GM13977 (cell line): Measurements from ENCODE around the gene VSIG8.

Experiments used
- DNase-seq: peaks from one replicate; pipeline ENCODE4 v3.0.0; 2012; ENCODE audit warnings: low spot score
- in situ Hi-C: fragments of 300-500 bp; cut with MboI; formaldehyde crosslinking; loops from one replicate; pipeline ENCODE4 v1.12.0; 2022; ENCODE audit warnings: low sequenced_read_pairs, low pct_unique_long_range_greater_than_20kb, mixed read lengths, inconsistent platforms; ENCODE audit not compliant: unreplicated experiment
- TF ChIP-seq, protein P1 (sequence below): IDR thresholded peaks from 2 replicates; pipeline ENCODE4 v1.5.1; 2012; ENCODE audit warnings: mild to moderate bottlenecking, control low read depth; ENCODE audit not compliant: insufficient read depth; ENCODE audit errors: extremely low read depth, missing control alignments

Gene VSIG8

DNA sequence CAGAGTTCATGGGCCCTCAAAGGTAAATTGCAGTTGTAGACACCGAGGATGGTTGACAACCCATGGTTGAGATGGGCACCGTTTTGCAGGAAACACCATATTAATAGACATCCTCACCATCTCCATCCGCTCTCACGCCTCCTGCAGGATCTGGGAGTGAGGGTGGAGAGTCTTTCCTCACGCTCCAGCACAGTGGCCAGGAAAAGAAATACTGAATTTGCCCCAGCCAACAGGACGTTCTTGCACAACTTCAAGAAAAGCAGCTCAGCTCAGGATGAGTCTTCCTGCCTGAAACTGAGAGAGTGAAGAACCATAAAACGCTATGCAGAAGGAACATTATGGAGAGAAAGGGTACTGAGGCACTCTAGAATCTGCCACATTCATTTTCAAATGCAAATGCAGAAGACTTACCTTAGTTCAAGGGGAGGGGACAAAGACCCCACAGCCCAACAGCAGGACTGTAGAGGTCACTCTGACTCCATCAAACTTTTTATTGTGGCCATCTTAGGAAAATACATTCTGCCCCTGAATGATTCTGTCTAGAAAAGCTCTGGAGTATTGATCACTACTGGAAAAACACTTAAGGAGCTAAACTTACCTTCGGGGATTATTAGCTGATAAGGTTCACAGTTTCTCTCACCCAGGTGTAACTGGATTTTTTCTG, 26.5 kb downstream of the VSIG8 start:
- in situ Hi-C loops = no loop called here
- TF ChIP-seq, protein P1, sequence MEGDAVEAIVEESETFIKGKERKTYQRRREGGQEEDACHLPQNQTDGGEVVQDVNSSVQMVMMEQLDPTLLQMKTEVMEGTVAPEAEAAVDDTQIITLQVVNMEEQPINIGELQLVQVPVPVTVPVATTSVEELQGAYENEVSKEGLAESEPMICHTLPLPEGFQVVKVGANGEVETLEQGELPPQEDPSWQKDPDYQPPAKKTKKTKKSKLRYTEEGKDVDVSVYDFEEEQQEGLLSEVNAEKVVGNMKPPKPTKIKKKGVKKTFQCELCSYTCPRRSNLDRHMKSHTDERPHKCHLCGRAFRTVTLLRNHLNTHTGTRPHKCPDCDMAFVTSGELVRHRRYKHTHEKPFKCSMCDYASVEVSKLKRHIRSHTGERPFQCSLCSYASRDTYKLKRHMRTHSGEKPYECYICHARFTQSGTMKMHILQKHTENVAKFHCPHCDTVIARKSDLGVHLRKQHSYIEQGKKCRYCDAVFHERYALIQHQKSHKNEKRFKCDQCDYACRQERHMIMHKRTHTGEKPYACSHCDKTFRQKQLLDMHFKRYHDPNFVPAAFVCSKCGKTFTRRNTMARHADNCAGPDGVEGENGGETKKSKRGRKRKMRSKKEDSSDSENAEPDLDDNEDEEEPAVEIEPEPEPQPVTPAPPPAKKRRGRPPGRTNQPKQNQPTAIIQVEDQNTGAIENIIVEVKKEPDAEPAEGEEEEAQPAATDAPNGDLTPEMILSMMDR = peak; percentile 21
- DNase-seq = no peak

DNA sequence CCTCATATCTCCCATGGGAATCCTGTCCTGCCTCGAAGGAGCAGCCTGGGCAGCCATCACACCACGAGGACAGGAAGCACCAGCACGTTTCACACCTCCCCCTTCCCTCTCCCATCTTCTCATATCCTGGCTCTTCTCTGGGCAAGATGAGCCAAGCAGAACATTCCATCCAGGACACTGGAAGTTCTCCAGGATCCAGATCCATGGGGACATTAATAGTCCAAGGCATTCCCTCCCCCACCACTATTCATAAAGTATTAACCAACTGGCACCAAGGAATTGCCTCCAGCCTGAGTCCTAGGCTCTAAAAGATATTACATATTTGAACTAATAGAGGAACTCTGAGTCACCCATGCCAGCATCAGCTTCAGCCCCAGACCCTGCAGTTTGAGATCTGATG, 27.1 kb downstream of the VSIG8 start:
- in situ Hi-C loops = no loop called here
- no peak for DNase-seq
- TF ChIP-seq, protein P1 = no peak

DNA sequence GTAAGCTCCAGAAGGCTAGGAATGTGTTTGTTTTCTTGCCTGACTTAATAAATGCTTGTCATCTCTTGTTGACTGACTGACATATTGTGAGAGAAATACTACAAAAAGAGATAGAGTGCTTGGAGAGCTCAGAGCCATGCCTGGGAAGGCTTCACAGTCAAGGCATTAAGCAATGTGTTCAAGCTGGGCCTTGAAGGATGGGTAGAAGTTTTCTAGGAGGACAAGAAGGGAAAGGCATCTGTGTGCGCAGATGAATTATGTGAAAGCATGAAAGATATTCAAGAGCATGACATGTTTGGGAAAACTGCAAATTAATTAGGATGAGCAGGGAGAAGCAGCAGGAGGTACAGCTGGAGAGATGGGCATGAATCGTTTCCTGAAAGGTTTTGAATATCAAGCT, 30.1 kb downstream of the VSIG8 start:
- in situ Hi-C loops = no loop called here
- no peak for DNase-seq
- TF ChIP-seq, protein P1 = no peak

DNA sequence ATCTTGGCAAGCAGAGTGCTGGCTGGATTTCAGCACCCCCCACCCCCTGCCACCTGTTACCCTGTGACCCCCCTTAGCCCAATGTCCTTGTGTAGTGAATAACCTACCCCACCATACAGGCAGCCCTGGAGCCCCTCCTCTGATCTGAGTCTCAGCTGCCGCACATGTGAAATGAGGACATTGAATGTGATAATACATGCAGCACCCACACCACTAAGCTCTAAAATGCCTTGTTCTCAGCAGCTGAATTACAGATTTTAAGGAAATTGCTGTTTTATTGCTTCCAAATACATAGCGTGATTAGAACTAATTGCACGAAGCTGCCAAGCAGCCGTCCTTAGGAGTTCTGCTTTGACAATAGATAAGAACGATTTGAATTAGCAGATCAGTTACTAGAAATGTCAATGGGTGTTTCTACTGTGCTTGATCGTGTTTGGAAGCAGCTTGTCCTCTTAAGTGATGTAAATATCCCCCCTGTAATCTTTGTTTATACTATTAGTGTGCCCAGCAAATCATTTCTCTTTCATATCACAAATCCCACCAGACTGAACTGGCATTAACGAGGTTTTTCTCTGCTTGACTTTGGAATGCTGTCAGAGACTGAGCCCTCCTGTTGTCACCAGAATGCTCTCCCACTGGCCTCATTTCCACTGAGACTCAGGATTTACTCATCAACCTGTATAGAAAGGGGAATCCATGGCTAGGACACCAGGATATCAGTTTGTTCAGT, 30.9 kb downstream of the VSIG8 start:
- TF ChIP-seq, protein P1 = no peak
- in situ Hi-C loops = no loop called here
- no peak for DNase-seq

DNA sequence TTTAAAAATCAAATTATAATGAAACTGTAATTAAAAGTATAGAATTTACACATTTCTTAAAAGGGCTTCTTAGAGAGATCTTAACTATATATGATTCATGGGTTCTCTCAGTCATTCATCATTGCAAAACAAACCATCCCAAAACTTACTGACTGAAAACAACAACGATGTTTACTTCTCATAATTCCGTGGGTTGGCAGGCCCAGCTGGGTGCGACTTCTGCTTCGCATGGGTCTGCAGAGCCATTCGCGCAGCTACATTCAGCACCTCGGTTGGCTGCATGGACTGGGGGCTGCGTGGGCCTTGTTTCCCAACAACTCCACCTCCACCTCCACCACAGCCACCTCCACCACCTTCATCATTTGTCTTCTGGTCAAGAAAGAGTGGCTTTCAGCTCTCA, 31.7 kb downstream of the VSIG8 start:
- in situ Hi-C loops = no loop called here
- DNase-seq = no peak
- TF ChIP-seq, protein P1 = no peak

DNA sequence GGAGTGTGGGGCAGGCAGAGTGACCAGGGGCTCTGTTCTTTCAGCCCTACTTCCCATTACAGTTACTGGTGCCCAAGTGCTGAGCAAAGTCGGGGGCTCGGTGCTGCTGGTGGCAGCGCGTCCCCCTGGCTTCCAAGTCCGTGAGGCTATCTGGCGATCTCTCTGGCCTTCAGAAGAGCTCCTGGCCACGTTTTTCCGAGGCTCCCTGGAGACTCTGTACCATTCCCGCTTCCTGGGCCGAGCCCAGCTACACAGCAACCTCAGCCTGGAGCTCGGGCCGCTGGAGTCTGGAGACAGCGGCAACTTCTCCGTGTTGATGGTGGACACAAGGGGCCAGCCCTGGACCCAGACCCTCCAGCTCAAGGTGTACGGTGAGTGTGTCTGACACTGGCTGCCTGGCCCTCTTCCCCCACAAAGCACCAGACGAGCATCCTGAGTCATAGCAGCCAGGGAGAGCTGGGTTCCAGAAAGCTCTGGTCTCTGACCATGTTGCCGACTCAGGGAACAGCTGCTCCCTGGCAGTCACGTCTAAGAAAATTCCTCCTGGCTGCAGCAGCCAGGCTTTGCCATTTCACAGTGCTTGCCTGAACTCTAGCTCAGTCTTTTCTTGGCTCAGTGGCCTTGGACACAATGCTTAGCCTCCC, 32.5 kb downstream of the VSIG8 start:
- TF ChIP-seq, protein P1 = no peak
- in situ Hi-C loops = no loop called here
- no peak for DNase-seq
